Activated CD4-positive, alpha-beta T cell treated with anti-CD3 and anti-CD28 coated beads, Interleukin-10, Interleukin-2, amounts not matched to agents 100 ng/mL and 50 ng/mL, durations not matched to agents 16 hours and 8 hours (primary cell): ENCODE results near the gene GALNTL6.

ENCODE experiments used
- DNase-seq: peaks from one replicate; pipeline ENCODE4 v3.0.0-alpha.2; 2020

GALNTL6 gene

DNA sequence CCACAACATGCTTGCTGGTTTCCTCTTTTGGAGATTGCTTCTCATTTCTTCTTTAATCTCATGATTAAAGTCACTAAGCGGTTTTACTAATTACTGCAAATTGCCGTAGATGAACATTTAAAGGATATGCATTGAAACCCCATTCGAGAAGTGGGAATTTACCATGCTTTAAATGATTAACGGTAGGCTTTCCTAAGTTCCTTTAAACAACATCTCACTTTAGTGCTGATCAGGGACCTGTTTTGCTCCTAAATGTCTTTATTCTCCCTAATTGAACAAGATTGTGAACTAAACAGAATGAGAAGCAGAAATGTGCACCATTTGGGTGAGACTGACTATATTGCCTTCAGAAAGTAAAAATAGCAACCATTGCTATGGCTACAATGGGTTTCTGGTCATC, 430.3 kb downstream of the GALNTL6 start:
- no peak for DNase-seq

DNA sequence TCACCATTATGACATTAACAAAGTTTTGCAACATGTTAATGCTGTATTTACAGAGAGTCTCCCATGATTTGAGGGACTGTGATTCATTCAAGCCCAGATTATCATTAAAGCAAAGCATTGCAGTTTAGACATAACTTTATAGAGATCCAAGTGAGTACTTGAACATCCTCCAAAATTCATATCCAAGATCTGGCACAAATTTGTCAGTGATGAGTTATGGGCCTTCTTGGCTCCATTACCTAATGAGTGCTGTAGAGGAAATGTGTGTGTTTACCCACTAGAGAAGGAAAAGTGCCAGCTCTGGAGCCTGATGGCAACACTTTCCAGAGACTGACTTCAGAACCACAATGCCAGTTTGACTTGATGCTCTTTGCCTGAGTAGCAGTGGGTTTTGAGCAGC, 432.3 kb downstream of the GALNTL6 start:
- DNase-seq = no peak

- no peak for DNase-seq
These were observed 440.2 kb downstream of the GALNTL6 start for GRCh38 chr4:172253409-172253808.

GRCh38 chr4:172256820-172257219, 443.6 kb downstream of the GALNTL6 start:
- no peak for DNase-seq

- no peak for DNase-seq
These were observed 457.2 kb downstream of the GALNTL6 start for GRCh38 chr4:172270397-172270796.

DNA sequence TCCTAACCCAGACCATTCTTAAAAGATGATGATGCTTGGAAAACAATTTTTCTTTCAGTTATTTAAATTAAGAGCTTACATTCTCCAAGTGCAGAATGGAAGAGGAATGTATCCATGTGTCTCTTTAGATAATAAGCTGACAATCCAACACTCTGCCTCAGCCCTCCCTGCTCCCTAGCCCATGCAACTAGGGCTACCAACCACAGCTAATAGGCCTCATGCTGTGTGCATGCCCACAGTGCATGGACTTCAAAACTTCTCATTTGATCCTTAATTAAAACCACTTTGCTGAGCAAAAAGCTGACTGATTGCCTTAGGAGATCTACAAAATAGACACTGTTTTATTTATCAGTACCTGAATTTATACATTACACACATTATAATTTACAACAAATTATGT, 473.9 kb downstream of the GALNTL6 start:
- DNase-seq = no peak

GRCh38 chr4:172305698-172306097, 492.5 kb downstream of the GALNTL6 start:
- DNase-seq = no peak

DNA sequence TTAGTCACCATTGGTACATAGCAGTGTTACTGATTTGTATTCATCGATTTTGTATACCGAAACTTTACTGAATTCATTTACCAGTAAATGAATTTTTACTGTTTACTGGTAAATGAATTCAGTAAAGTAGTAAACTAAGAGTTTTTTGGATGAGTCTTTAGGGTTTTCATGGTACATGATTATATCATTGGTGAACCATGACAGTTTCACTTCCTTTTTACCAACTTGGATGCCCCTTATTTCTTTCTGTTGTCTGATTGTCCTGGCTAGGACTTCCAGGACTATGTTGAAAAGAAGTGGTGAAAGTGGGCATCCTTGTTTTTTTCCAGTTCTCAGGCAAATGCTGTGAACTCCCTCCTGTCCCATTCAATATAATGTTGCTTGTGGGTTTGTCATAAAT, 494.9 kb downstream of the GALNTL6 start:
- DNase-seq = no peak

DNA sequence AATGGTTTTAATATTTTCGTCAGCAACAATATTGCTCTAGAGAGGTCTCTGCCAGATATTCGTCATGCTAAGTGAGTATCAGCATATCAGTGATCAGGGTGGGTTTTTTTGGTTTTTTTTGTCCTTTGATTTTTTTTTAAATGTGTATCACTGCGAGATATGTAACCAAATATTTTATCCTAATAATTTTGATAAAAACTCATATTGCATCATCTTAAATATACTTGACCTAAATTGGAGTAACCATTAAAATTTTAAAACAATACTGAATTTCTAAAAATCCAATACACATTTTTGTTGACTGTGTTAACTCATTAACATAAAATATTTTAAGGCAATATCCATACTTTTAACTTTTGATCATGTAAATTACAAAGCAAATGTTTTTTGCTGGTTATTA, 498.5 kb downstream of the GALNTL6 start:
- DNase-seq = no peak

DNA sequence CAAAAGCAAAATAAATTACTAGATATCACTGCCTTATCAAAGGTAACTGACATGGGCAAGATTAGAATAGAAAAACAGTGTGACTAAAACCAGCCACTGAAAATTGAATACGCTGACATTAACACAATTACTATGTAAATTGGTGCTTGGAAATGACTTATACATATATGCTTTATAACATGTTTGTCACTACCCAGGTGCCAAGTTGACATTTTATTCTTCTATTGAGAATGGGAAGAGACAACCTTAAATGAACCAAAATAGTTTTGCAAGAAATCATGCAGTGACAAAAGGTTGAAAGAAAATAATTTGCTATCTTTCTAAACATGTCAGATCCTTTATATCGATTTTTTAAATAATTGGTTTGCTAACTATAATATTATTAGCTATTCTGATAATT, 510.1 kb downstream of the GALNTL6 start:
- DNase-seq = no peak

GRCh38 chr4:172344308-172344938, 531.2 kb downstream of the GALNTL6 start:
- DNase-seq = no peak

DNA sequence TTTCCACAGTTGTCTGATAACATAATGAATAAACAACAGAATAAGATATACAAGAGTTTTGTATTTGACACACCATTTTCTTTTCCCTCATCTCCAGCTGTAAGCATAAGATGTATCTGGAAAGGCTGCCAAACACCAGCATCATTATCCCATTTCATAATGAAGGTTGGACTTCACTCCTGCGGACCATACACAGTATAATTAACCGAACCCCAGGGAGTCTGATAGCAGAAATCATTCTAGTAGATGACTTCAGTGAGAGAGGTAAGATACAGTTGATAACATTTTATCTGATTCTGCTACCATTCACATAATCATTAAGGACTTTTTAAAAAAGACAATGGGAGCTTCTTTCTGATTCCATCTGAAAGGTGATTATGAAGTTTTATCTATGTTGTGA, 535.2 kb downstream of the GALNTL6 start:
- DNase-seq = no peak

DNA sequence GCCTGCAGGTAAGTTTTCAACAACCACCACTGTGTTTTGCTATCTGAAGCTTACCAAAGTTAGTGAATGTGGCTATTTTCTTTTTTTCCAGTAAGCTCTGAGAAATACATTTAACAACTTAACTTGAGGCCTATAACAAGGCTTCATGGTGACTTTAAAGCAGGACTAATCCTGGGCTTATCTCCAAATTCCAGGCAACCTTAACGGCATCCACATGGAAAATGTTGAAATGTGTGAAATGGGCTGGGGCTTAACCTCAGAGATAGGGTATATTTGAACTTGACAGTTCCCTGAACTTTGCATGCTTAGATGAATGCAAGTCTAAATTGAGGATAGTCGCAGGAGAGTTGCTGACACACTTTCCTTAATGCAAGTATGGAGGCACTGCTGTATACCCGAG, 539.2 kb downstream of the GALNTL6 start:
- no peak for DNase-seq

- DNase-seq = no peak
These were observed 542.8 kb downstream of the GALNTL6 start for GRCh38 chr4:172356016-172356415.

- no peak for DNase-seq
These were observed 543.9 kb downstream of the GALNTL6 start for GRCh38 chr4:172357006-172357540.

- DNase-seq = no peak
These were observed 549.4 kb downstream of the GALNTL6 start for GRCh38 chr4:172362569-172362968.

DNA sequence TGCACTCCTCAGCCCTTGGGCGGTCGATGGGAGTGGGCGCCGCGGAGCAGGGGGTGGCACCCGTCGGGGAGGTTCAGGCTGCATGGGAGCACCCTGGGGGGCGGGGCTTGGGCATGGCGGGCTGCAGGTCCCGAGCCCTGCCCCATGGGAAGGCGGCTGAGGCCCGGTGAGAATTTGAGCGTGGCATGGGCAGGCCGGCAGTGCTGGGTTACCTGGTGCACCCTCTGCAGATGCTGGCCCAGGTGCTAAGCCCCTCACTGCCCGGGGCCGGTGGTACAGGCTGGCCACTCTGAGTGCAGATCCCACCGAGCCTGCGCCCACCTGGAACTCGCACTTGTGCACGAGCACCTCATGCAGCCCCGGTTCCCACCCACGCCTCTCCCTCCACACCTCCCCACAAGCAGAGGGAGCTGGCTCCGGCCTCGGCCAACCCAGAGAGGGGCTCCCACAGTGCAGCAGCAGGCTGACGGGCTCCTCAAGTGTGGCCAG, 556.3 kb downstream of the GALNTL6 start:
- no peak for DNase-seq

DNA sequence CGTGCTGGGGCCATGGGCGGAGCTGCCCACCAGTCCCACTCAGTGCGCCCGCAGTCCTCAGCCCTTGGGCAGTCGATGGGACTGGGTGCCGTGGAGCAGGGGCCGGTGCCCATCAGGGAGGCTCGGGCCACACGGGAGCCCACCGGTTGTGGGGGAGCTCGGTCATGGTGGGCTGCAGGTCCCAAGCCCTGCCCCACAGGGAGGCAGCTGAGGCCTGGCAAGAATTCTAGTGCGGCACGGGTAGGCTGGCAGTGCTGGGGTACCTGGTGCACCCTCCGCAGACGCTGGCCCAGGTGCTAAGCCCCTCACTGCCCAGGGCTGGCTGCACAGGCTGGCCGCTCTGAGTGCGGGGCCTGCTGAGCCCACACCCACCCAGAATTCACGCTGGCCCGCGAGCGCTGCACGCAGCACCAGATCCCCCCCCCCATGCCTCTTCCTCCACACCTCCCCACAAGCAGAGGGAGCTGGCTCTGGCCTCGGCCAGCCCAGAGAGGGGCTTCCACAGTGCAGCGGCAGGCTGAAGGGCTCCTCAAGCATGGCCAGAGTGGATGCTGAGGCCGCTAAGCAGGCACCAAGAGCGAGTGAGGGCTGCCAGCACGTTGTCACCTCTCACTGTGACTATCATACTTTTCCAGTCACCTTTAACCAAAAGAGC, 564.4 kb downstream of the GALNTL6 start:
- DNase-seq = no peak

GRCh38 chr4:172379834-172380233, 566.6 kb downstream of the GALNTL6 start:
- DNase-seq = no peak

- DNase-seq = no peak
These were observed 577.1 kb downstream of the GALNTL6 start for GRCh38 chr4:172390331-172390730.

- DNase-seq = no peak
These were observed 579.5 kb downstream of the GALNTL6 start for GRCh38 chr4:172392741-172393140.

DNA sequence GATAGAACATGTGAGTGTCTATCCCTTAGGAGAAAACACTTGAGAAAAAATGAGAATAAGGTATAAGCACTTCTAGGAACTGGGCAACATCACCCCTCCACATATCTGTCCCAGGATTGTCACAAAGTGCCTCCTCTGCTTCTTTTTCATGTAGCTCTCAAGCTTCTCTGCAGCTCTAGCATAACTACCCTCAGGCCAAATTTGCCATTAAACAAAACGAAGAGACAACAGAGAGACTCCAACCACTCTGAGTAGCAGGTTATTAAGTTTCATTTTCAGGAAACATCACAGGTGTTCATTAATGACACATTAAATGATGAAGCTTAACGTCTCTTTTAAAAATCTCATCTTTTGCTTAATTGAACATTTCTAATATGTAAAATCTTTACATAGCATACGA, 580.0 kb downstream of the GALNTL6 start:
- DNase-seq = no peak

DNA sequence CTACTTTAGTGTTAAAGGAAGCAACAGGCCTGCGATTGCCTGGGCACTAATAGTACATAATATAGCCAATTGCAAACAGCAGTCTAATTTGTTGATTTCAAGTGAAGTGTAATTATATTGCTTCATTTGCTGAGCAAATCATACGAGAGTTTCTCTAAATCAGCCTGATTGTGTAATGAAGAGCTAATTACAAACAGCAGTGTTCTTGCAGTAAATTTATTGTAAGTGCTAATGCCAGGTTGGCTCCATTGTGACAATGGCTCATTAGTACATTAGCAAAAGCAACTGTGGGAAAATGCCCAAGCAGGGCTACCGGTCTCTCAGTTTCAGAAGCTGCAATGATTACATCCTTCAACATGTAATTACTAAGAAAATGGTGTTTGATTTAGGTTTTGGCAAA, 591.5 kb downstream of the GALNTL6 start:
- no peak for DNase-seq

DNA sequence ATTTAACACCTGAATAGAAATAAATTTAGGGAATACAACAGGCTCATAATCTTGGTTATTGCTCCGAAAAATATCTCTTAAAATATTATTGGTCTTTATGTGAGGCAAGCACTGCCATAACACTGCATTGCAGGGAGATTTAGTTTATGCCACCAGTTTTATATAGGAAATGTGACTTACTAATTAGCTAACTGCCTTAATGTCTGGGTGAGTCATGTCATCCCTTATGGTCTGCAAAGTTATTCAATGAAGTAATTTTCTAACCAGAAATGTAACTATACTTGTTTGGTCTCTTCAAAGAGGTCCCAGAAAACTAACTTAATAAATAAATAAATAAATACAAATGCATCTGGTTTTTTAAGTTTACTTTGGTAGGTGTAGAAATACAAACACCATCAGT, 597.2 kb downstream of the GALNTL6 start:
- DNase-seq = no peak

GRCh38 chr4:172411149-172411548, 597.9 kb downstream of the GALNTL6 start:
- no peak for DNase-seq
